HG02588 (cell line): ENCODE measurements around the gene ERBB2.
"Not testable (repeated sequence)": the region's sequence is repeated elsewhere in the genome, so short reads cannot be mapped to it uniquely, and the experiment has no call there.

Experiments used
- ATAC-seq: cut with Tn5 transposase; IDR thresholded peaks from one replicate; pipeline ENCODE4 v1.9.1; 2021; ENCODE audit warnings: mild to moderate bottlenecking, moderate library complexity; ENCODE audit not compliant: unreplicated experiment

Gene ERBB2

GRCh38 chr17:39742126-39742855, 42.4 kb downstream of the ERBB2 start:
- ATAC-seq: no peak

GRCh38 chr17:39742856-39743436, 43.1 kb downstream of the ERBB2 start:
- ATAC-seq: no peak

GRCh38 chr17:39744075-39744835, 44.4 kb downstream of the ERBB2 start:
- no peak for ATAC-seq

GRCh38 chr17:39744836-39745215, 45.0 kb downstream of the ERBB2 start:
- ATAC-seq: no peak

- ATAC-seq: no peak
Observed at GRCh38 chr17:39745335-39746144, 45.7 kb downstream of the ERBB2 start.

GRCh38 chr17:39746145-39746461, 46.2 kb downstream of the ERBB2 start:
- ATAC-seq: no peak

GRCh38 chr17:39747745-39748144, 47.9 kb downstream of the ERBB2 start:
- no peak for ATAC-seq

DNA sequence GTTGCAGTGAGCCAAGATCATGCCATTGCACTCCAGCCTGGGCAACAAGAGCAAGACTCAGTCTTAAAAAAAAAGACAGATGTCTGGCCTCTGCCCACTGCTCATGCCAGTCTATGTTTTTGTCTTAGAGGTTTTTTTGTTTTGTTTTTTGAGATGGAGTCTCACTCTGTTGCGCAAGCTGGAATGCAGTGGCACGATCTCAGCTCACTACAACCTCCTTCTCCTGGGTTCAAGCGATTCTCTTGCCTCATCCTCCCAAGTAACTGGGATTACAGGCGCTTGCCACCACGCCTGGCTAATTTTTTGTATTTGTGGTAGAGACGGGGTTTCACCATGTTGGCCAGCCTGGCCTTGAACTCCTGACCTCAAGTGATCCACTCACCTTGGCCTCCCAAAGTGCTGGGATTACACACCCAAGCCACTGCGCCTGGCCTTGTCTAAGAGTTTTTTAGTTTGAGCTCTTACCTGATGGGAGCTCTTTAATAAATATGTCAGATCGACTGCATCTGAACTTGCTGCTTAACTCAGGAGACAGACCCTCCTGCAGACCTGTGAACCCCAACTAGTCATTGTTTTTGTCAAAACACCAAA, 48.7 kb downstream of the ERBB2 start:
- not testable (repeated sequence) for ATAC-seq

DNA sequence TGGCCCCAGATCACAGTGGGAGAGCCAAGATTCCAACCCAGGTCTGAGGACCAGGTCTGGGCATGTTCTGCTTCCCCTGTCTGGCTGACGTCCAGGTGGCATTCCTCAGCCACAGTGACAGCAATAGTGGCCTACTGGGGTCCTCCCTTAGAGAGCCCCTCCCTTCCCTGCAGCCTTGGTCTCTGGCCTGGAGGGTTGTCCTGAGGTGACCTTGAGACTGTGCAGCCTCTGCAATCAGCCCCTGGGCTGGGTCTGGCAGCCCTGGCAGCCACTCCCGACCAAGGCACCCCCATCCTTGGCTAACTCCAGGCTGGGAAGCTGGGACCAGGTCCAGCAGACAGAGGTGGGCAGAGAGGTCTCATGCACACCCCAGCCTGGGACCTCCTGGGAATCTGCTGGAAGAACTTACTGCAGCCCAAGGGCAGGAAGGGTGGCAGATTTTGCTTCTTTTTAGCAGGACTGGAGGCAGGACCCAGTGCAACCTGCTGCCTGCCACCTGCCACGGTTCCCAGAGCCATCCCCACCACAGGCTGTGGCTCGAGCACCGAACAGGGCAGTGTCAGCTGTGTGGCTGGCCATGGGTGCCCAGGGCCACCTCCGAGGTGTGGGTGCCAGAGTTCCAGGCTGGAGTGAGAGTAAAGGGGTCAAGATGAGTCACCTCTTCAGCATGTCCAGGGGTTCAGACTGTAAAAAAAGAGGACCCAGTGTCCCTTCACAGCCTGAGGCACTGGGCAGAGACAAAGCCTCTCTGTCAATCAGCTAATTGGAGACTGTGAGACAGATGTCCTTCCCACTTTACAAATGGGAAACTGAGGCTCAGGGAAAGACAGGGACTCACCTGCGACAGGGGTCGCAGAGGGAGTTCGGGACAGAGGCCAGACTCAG, 50.5 kb downstream of the ERBB2 start:
- no peak for ATAC-seq

DNA sequence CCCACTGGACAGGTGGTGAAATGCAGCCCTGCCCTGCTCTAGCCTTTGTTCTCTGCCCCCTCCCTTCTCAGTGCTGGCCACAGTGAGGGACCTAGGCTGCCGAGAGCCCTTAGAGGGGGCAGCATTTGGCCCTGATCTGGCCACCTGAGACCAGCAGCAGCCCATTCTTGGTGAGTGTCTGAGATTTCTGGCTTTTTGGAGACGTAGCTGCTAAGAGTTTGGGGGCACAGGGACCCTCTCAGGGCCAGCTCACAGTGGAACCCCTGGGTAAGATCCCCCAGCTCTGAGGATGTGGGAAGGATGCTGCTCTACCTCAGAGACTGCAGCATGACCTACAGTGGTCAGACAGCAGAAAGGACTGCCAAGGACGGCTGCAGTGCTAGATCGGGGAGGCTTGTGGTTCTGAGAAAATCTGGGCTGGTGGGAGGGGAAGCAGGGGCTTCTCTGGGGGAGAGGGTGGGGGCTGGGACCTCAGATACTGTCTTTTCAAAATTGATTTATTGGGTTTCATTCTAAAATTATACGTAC, 51.2 kb downstream of the ERBB2 start:
- ATAC-seq: no peak

DNA sequence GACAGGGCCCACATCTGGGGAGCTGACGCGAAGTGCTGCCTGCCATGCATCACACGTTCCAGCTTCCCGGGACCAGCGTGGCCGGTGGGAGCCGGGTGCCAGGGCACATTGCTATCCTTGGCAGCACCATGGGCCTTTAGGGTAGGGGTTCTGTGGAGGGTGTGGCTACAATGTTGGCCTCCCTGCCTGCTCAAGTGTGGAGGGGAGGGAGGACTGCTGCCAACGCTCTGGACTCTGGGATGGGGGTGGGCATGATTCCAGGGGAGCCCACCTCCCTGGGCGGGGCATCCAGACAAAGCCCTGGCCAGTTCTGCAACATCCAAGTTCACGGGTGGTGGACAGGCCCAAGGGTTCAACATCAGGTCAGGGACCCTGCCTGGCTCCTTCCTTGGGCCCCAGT, 51.8 kb downstream of the ERBB2 start:
- no peak for ATAC-seq

GRCh38 chr17:39752241-39752881, 52.5 kb downstream of the ERBB2 start:
- no peak for ATAC-seq

- ATAC-seq: peak; percentile 18
Observed at GRCh38 chr17:39753514-39754160, 53.8 kb downstream of the ERBB2 start.

DNA sequence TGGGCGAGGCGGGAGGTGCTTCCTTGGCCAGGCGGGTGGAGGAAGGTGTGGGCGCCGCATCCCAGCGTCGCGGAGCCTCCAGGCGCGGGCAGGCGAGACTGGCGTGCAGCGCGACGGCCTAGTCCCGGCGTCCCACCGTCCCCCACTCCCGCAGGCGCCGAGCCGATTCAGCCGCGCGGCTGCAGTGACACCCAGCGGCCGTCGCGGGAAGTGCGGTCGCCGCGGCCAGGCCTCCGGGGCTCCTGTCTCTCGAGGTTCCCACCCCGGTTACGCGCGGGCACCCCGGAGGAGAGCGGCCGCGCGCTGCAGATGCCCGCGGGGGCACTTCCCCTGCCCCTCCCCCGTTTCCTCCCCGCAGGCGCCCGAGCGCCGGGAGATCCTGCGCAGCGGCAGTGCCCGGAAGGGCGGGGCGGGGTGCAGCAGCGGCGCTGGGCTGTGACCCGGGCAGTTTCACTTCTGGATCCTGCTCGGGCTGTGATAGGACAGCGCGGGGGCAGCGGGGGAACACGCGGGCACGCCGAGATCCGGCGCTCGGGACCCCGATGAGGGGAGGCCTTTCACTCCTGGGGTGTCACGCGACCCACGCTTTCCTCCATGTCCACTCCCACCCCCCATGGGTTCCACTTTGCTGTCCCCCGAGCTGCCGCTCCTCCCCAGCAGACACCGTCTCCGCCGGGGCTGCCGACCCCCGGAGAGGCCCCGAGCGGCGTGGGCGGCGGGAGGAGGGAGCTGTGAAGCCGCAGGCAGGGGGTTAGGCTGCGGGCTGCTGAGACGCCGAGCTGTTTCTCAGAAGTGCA, 54.5 kb downstream of the ERBB2 start:
- ATAC-seq: peak; percentile 57

GRCh38 chr17:39754958-39755553, 55.2 kb downstream of the ERBB2 start:
- no peak for ATAC-seq

DNA sequence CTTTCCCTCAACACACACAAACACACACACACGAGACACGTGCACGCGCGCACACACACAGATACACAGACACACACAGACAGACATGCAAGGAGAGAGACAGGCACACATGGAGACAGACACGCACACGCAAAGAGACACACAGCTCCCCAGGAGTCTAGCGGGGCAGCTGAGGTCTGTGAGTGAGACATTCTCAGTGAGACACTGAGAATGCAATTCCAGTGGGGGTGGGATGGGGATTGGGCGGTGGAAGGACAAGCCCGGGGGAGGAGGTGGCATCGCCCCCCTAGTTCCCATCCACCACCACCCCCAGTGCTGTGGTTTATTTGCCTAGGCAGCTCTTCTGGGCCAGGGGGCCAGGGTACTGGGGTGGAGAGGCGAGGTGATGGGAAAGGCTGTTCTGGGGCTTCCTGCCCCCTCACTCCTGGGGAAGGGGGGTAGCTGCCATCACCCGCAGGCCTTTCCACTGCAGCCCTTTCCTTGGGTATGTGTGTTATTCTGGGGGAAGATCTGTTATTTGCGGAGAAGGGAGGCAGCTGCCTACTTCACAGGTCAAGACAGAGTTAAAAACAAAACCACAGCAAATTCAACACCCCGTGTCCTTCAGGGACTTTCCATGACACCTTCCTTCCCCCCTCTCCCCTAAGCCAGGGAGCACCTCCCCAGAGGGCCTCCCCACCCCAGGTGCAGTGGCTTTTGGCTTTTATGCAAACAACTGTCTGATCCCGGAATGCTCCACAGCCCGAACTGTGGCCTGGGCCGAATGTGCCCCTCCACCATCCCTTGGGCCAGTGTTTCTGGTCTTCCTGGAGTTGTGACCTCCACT, 55.9 kb downstream of the ERBB2 start:
- peak; percentile 16 for ATAC-seq
